Measurements from ENCODE around the gene F2R.

- no peak for TF ChIP-seq CTCF (IDR thresholded peaks at IDR 0.05; ENCODE audit: low read depth, low read length)
- TF ChIP-seq, protein P1, sequence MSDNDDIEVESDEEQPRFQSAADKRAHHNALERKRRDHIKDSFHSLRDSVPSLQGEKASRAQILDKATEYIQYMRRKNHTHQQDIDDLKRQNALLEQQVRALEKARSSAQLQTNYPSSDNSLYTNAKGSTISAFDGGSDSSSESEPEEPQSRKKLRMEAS (IDR thresholded peaks at IDR 0.05; ENCODE audit: low read depth, low read length): no peak
These were observed 24.3 kb upstream of the F2R start for GRCh38 chr5:76691467-76692273.

Data from NB4 (cell line).